Vagina (tissue), 2 donors: ENCODE data around the gene FOXF1.

Experiments used
- POLR2A ChIP-seq, 2 donors: fragments of 450-650 bp; IDR thresholded peaks; one replicate each; pipeline ENCODE4 v1.6.1; 2017; ENCODE audit warnings: antibody characterized with exemption in 2 of 2, mild to moderate bottlenecking in 2 of 2, moderate library complexity in 2 of 2
- POLR2AphosphoS5 ChIP-seq, 2 donors: sonication (generic); formaldehyde crosslinking; IDR thresholded peaks; one replicate each; pipeline ENCODE4 v1.9.0; 2017; ENCODE audit warnings: antibody characterized with exemption in 2 of 2, mild to moderate bottlenecking in 2 of 2, low read depth in 1 of 2; ENCODE audit not compliant: insufficient read depth in 1 of 2
- TF ChIP-seq, protein P1 (sequence below), 3 experiments: fragments of 450-650 bp in 2 of 3; fragments of 200-600 bp in 1 of 3; sonication (generic) in 1 of 3; IDR thresholded peaks; one replicate each; pipeline ENCODE4 v1.5.1; 2017 to 2019; ENCODE audit warnings: antibody characterized with exemption in 3 of 3, mild to moderate bottlenecking in 2 of 3, moderate library complexity in 2 of 3

DNA sequence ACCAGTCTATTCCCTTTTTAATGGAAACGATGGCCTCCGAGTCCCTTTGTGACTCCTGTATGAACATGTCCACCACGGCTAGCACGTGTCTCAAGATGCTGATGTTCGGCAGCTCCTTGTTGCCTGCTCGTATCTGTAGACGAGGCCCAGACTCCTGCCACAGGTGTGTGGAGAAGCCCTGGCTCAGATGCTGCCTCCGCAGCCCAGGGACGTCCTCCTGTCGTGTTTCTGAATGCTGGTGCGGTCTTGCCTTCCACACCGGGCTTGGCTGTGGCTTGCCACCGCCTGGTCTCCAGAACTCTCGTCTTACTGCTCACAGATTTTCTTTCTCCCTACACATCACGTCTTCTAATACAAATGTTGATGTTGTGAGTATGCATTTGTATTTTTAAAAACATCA lies 17.0 kb downstream of the FOXF1 start:
- TF ChIP-seq POLR2A (IDR thresholded peaks at IDR 0.05) (no peak), POLR2AphosphoS5 (IDR thresholded peaks at IDR 0.05; ENCODE audit: insufficient read depth in 1 of 2, low read depth in 1 of 2) (no peak)
- TF ChIP-seq, protein P1, sequence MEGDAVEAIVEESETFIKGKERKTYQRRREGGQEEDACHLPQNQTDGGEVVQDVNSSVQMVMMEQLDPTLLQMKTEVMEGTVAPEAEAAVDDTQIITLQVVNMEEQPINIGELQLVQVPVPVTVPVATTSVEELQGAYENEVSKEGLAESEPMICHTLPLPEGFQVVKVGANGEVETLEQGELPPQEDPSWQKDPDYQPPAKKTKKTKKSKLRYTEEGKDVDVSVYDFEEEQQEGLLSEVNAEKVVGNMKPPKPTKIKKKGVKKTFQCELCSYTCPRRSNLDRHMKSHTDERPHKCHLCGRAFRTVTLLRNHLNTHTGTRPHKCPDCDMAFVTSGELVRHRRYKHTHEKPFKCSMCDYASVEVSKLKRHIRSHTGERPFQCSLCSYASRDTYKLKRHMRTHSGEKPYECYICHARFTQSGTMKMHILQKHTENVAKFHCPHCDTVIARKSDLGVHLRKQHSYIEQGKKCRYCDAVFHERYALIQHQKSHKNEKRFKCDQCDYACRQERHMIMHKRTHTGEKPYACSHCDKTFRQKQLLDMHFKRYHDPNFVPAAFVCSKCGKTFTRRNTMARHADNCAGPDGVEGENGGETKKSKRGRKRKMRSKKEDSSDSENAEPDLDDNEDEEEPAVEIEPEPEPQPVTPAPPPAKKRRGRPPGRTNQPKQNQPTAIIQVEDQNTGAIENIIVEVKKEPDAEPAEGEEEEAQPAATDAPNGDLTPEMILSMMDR (IDR thresholded peaks at IDR 0.05) = no peak
